Omental fat pad (tissue), 4 donors: Measurements from ENCODE around the gene RELCH. TPM values are rescaled to one million over a fixed set of nuclear protein-coding genes. Genes with fewer than 3 reads are reported as not detected.

Experiments
- ATAC-seq: fragments of 150-250 bp; one replicate; pipeline ENCODE4 v1.9.1; 2016; ENCODE audit warnings: mild to moderate bottlenecking, moderate library complexity; ENCODE audit not compliant: low FRiP score
- DNase-seq: peaks from one replicate; pipeline ENCODE4 v3.0.0-alpha.2; 2019; ENCODE audit warnings: low spot score
- total RNA-seq, 4 donors: library from RNA; depleted of rRNA; stranded (reverse); fragments of >200 nt; gene quantifications; one replicate each; pipeline ENCODE4 v1.1.0, GENCODE V29; 2016
- TF ChIP-seq, protein P1 (sequence below), 3 donors: fragments of 450-650 bp; IDR thresholded peaks; one replicate each; pipeline ENCODE4 v1.5.1; 2016 to 2017; ENCODE audit warnings: antibody characterized with exemption in 3 of 3, mild to moderate bottlenecking in 3 of 3, moderate library complexity in 2 of 3

The RELCH gene
- total RNA-seq, 4 donors from 2014 or later: 21.8 to 42.7 (median 29.8) TPM

DNA sequence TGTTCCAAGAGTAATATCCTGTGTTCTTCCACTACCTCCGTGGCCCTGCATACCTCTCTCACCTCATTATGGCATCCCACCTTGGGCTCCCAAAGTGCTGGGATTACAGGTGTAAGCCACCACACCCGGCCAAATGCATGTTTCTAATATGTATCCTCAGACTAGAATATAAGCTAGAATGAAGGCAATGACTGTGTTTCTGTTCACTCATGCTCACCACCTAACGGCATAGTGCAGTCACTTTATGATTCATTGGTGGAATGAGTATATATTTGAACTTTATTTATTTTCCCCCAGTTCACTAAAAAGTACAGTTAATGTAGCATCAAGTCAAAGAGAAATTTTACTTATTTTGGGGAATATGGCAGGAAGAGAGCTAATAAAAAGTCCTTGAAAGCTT is 11.5 kb upstream of the RELCH start:
- TF ChIP-seq, protein P1, sequence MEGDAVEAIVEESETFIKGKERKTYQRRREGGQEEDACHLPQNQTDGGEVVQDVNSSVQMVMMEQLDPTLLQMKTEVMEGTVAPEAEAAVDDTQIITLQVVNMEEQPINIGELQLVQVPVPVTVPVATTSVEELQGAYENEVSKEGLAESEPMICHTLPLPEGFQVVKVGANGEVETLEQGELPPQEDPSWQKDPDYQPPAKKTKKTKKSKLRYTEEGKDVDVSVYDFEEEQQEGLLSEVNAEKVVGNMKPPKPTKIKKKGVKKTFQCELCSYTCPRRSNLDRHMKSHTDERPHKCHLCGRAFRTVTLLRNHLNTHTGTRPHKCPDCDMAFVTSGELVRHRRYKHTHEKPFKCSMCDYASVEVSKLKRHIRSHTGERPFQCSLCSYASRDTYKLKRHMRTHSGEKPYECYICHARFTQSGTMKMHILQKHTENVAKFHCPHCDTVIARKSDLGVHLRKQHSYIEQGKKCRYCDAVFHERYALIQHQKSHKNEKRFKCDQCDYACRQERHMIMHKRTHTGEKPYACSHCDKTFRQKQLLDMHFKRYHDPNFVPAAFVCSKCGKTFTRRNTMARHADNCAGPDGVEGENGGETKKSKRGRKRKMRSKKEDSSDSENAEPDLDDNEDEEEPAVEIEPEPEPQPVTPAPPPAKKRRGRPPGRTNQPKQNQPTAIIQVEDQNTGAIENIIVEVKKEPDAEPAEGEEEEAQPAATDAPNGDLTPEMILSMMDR (IDR thresholded peaks at IDR 0.05): no peak
- ATAC-seq (no peak), DNase-seq (no peak)

DNA sequence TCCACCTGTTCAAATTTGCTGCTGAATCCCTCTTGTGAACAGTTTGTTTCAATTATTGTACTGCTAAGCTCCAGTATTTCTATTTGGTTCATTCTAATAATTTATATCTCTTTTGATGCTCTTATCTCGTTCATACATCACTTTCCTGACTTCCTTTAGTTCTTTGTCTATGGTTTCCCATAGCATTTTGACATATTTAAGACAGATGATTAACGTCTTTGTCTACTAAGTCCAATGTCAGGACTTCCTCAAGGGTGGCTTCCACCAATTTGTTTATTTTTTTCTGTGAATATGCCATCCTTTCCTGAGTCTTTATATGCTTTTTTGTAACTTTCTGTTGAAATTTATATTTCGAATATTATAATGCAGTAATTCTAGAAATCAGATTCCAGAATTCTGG is 9.8 kb upstream of the RELCH start:
- DNase-seq (no peak), ATAC-seq (no peak)
- TF ChIP-seq, protein P1 (IDR thresholded peaks at IDR 0.05): no peak

DNA sequence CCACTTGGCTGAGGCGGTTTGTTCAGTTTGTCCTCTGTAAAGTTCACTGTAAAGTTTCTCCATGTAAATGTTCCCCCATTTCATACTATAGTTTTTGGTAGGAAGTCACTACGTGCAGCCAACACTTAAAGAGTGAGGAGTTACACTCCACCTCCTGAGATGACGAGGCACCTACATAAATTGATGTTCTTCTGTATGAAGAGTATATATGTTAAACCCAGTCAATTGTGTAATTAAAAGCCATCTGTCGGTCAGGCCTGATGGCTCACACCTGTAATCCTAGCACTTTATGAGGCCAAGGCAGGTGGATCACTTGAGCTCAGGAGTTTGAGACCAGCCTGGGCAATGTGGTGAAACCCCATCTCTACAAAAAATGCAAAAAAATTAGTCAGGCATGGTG is 7.8 kb upstream of the RELCH start:
- ATAC-seq: no peak
- TF ChIP-seq, protein P1 (IDR thresholded peaks at IDR 0.05): no peak
- no peak for DNase-seq

DNA sequence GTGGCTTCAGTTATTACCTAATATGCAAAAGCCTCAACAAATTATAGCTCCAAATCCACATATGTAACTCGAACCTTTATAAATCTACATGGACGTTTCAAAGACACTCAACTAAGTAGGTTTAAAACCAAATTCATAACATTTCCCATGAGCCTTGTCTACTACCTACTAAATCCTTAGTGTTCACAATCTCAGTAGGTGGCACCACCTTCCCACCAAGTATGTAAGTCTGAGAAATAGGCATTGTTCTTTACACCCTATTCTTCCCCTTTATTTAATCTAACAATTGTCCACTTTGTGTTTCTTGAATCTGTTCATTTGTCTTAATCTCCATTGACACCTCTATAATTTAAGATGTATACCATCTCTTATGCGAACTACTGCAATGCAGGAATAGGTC is 4.8 kb upstream of the RELCH start:
- TF ChIP-seq, protein P1 (IDR thresholded peaks at IDR 0.05): no peak
- ATAC-seq (no peak), DNase-seq (no peak)

DNA sequence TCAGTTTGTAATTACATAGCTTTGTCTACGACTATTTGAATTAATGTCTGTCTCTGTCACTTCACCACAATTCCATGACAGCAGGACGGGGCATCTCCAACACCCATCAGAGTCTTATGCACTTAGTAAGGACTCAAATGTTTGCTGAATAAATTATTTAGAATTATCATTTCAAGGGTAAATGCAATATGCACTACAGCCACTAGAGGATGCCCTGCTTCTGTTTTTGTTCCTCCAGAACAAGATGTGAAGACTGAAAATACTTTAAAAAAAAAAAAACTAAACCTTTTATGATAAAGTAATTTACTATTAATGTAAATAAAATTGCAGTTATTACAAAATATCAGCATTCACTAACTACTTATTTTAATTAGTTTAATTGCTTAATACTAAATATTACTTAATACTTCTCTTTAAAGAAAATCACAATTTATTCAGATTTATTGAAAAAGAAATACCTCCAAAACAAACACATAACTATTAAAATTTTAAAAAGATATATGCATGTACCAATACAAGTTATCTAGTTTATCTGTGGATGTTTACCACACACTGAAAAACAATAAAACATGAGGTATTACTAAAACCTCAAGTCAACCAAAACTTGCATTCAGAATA is 3.4 kb upstream of the RELCH start:
- DNase-seq (no peak), ATAC-seq (no peak)
- TF ChIP-seq, protein P1 (IDR thresholded peaks at IDR 0.05): peak in 1 of 3 donors; percentile 33

DNA sequence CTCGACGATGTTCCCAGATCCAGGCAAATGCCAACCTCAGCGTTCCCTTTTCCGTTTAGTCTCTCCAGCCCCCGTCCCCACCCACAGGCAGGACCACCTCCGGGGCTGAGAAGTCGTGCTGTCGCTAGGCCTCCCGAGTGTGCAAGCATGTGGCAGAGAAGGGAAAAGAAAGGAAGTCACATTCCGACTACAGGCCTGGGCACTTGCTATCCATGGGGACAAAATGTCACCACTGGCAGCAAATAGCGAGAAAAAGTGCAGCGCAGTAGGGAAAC is 619 bp upstream of the RELCH start:
- ATAC-seq (no peak), DNase-seq (no peak)

More for the DNA sequence above, 619 bp upstream of the RELCH start:
- TF ChIP-seq, protein P1 (IDR thresholded peaks at IDR 0.05): no peak
